ENCODE data around the gene NIM1K. TPM values are rescaled to one million over a fixed set of nuclear protein-coding genes. Genes with fewer than 3 reads are reported as not detected.

NIM1K gene
- total and polyA plus RNA-seq, 10 donors, result 0.13 to 1.1 (median 0.39) TPM; not detected in 1

DNA sequence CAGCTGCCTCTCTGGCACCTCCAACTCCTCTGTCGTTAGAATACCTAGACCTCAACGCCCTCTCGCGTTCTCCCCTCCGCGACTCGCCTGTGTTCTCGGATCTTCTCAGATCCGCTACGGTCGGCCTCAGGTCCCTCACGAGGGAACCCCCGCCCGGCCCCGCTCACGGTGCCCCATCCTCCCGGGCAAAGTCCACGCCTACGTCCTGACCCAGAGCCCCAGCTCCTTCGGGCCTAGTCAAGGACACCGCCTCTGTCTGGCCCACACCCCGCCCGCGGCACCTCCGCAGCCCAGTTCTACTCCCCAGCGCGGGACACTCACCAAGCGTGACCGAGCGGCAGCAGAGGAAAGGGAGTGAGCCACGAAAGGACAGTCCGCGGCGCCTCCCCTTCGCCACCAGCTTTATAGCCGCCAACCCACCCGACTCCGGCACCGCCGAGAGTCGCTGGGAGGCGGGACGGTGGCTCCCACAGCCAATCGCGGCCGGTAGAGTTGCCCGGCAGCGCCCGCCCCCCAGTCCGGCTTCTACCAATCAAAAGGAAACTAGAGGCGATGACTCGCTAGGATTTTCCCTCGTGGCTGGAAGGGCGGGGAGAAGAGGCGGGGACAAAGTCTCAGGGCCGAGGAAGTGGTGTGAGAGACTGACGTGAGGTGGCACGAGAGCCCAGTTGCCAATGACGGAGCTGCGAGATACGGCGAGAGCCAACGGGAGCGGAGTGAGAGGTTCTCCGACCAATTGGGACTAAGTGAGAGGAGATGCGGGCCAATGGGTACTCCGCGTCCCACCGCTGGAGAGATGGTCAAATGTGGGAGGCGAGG, 121.2 kb downstream of the NIM1K start, which contains the start of gene HMGCS1:
TSS of gene HMGCS1 (minus strand) at position 378 of the 819 bp plus-strand sequence. CDS start 14,447 bp downstream, outside the sequence.
- WGBS, 5 donors, result 0 to 1% (median 0%) methylated on average over 62 to 70 of the region's 70 CpGs
- peak within 1 kb of the TSS; percentile 60 to 86 (median 82) for H3K4me3 ChIP-seq
- intact Hi-C loops (cut with DNase I; ENCODE audit: low total_unique reads), result loop anchor here (10.0 kb wide), 2 partner anchors 172 to 188 kb away; partner anchors contain the start of genes TMEM267 and ZNF131
- H3K9me3 ChIP-seq, result no peaks in the 10 kb centered on the region
- H3K27ac ChIP-seq, result peak within 1 kb of the TSS; percentile 86 to 98 (median 95)
- peaks cover 13 to 53% (median 24%) of the 10 kb centered on the region in 6 donors for H3K4me1 ChIP-seq
- no peaks in the 10 kb centered on the region for H3K36me3 ChIP-seq
- DNase-seq, result peak; percentile 99
- H3K27me3 ChIP-seq (replicated peaks in 1 of 7), result no peaks in the 10 kb centered on the region
- TF ChIP-seq, protein P1, sequence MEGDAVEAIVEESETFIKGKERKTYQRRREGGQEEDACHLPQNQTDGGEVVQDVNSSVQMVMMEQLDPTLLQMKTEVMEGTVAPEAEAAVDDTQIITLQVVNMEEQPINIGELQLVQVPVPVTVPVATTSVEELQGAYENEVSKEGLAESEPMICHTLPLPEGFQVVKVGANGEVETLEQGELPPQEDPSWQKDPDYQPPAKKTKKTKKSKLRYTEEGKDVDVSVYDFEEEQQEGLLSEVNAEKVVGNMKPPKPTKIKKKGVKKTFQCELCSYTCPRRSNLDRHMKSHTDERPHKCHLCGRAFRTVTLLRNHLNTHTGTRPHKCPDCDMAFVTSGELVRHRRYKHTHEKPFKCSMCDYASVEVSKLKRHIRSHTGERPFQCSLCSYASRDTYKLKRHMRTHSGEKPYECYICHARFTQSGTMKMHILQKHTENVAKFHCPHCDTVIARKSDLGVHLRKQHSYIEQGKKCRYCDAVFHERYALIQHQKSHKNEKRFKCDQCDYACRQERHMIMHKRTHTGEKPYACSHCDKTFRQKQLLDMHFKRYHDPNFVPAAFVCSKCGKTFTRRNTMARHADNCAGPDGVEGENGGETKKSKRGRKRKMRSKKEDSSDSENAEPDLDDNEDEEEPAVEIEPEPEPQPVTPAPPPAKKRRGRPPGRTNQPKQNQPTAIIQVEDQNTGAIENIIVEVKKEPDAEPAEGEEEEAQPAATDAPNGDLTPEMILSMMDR (IDR thresholded peaks at IDR 0.05 in 8 of 11, conservative IDR thresholded peaks at IDR 0.05 in 3 of 11), result peak in 2 of 11 experiments; percentile 21 to 37
- TF ChIP-seq POLR2A (IDR thresholded peaks at IDR 0.05), result peak; percentile 69 to 97 (median 92)
- TF ChIP-seq POLR2AphosphoS5 (IDR thresholded peaks at IDR 0.05), result peak; percentile 99 to 100 (median 99)

GRCh38 chr5:43313854-43314457, 121.9 kb downstream of the NIM1K start:
- H3K27ac ChIP-seq, result peak overlapping the region; percentile 70 to 98 (median 95)
- DNase-seq, result no peak
- TF ChIP-seq, protein P1 (IDR thresholded peaks at IDR 0.05 in 8 of 11, conservative IDR thresholded peaks at IDR 0.05 in 3 of 11), result peak in 1 of 11 experiments; percentile 1
- TF ChIP-seq POLR2A (IDR thresholded peaks at IDR 0.05) (no peak), POLR2AphosphoS5 (IDR thresholded peaks at IDR 0.05) (no peak)
- H3K4me1 ChIP-seq, result peaks cover 13 to 46% (median 24%) of the 10 kb centered on the region in 6 donors
- H3K9me3 ChIP-seq, result no peaks in the 10 kb centered on the region
- intact Hi-C loops (cut with DNase I; ENCODE audit: low total_unique reads), result loop anchor here (10.0 kb wide), 2 partner anchors 171 to 189 kb away; partner anchors contain the start of genes TMEM267 and ZNF131
- H3K36me3 ChIP-seq, result no peaks in the 10 kb centered on the region
- H3K27me3 ChIP-seq (replicated peaks in 1 of 7), result no peaks in the 10 kb centered on the region
- WGBS, 5 donors, result 48 to 64% (median 56%) methylated on average over 8 of the region's 8 CpGs
- peak overlapping the region; percentile 24 to 86 (median 80) for H3K4me3 ChIP-seq

GRCh38 chr5:43314724-43315123, 122.7 kb downstream of the NIM1K start:
- H3K4me1 ChIP-seq, result peaks cover 13 to 38% (median 22%) of the 10 kb centered on the region in 6 donors
- H3K36me3 ChIP-seq, result no peaks in the 10 kb centered on the region
- no peaks in the 10 kb centered on the region for H3K27me3 ChIP-seq (replicated peaks in 1 of 7)
- DNase-seq, result no peak
- H3K27ac ChIP-seq, result peak overlapping the region in 1 of 8 donors; percentile 98
- 96 to 99% (median 97%) methylated on average over 6 of the region's 6 CpGs for WGBS, 5 donors
- intact Hi-C loops (cut with DNase I; ENCODE audit: low total_unique reads), result loop anchor here (10.0 kb wide), 2 partner anchors 170 to 190 kb away; partner anchors contain the start of genes TMEM267 and ZNF131
- H3K4me3 ChIP-seq, result no peak overlapping the region
- TF ChIP-seq POLR2AphosphoS5 (IDR thresholded peaks at IDR 0.05), result no peak
- TF ChIP-seq, protein P1 (IDR thresholded peaks at IDR 0.05 in 8 of 11, conservative IDR thresholded peaks at IDR 0.05 in 3 of 11), result no peak
- H3K9me3 ChIP-seq, result no peaks in the 10 kb centered on the region
